ENCODE measurements around the gene CYFIP2.

Gene CYFIP2

DNA sequence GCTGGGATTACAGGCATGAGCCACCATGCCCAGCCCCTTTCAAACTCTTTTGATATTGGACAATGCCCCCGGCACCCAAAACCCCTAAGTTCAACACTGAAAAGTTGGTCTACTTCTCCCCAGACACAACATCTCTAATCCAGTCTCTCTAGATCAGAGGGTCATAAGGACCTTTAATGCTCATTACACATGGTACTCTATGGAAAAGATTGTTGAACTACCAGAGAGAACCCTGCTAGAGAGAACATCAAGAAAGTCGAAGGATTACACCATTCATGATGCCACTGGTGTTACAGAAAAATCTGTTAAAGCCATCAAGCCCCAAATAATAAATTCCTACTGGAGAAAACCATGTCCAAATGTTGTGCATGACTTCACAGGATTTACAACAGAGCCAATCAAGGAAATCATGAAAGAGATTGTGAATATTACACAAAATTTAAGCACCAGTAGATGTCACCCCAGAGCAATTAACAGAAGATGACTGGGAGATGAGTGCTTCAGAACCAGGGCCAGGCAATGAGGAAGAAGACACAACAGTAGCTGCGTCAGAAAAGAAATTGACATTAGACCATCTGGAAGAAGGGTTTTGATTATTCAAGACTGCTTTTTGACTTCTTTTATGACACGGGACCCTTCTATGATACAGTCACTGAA is 165.7 kb downstream of the CYFIP2 start:
- H3K4me3 Mint-ChIP-seq, result no peak overlapping the region

DNA sequence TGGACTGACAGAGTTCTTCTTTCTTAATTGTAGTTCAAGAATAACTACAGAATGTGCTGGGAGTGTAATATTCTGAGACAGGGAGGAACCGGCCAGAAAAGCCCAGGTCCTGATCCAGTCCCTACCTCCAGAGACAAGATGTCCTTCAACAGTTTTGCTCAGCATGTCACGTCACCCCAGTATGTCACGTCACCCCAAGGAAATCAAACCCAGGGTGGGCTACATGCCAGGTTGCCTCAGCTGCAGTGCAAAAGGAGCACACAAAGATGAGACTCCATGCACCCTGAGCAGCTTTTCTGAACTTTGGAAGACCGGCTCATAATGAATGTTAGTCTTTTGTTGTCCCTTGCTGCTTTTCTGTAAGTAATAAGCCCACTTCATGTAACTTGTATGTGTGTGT is 168.2 kb downstream of the CYFIP2 start:
- no peak overlapping the region for H3K27ac Mint-ChIP-seq
- H3K4me1 Mint-ChIP-seq, result no peaks in the 10 kb centered on the region
- no peaks in the 10 kb centered on the region for H3K36me3 Mint-ChIP-seq (ENCODE audit: low read depth)
- peaks cover 27% of the 10 kb centered on the region for H3K9me3 Mint-ChIP-seq
- no peak overlapping the region for H3K4me3 Mint-ChIP-seq
- no peaks in the 10 kb centered on the region for H3K27me3 Mint-ChIP-seq (ENCODE audit: low read depth)
- TF ChIP-seq, protein P1, sequence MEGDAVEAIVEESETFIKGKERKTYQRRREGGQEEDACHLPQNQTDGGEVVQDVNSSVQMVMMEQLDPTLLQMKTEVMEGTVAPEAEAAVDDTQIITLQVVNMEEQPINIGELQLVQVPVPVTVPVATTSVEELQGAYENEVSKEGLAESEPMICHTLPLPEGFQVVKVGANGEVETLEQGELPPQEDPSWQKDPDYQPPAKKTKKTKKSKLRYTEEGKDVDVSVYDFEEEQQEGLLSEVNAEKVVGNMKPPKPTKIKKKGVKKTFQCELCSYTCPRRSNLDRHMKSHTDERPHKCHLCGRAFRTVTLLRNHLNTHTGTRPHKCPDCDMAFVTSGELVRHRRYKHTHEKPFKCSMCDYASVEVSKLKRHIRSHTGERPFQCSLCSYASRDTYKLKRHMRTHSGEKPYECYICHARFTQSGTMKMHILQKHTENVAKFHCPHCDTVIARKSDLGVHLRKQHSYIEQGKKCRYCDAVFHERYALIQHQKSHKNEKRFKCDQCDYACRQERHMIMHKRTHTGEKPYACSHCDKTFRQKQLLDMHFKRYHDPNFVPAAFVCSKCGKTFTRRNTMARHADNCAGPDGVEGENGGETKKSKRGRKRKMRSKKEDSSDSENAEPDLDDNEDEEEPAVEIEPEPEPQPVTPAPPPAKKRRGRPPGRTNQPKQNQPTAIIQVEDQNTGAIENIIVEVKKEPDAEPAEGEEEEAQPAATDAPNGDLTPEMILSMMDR (IDR thresholded peaks at IDR 0.05; ENCODE audit: unreplicated experiment in 3 of 3), result no peak

More for the DNA sequence above, 165.7 kb downstream of the CYFIP2 start:
- H3K27me3 Mint-ChIP-seq (ENCODE audit: low read depth), result no peaks in the 10 kb centered on the region
- no peaks in the 10 kb centered on the region for H3K4me1 Mint-ChIP-seq
- no peak overlapping the region for H3K27ac Mint-ChIP-seq
- H3K9me3 Mint-ChIP-seq, result peaks cover 40% of the 10 kb centered on the region
- H3K36me3 Mint-ChIP-seq (ENCODE audit: low read depth), result no peaks in the 10 kb centered on the region
- TF ChIP-seq, protein P1 (IDR thresholded peaks at IDR 0.05; ENCODE audit: unreplicated experiment in 3 of 3), result peak; percentile 36 to 55 (median 37)

DNA sequence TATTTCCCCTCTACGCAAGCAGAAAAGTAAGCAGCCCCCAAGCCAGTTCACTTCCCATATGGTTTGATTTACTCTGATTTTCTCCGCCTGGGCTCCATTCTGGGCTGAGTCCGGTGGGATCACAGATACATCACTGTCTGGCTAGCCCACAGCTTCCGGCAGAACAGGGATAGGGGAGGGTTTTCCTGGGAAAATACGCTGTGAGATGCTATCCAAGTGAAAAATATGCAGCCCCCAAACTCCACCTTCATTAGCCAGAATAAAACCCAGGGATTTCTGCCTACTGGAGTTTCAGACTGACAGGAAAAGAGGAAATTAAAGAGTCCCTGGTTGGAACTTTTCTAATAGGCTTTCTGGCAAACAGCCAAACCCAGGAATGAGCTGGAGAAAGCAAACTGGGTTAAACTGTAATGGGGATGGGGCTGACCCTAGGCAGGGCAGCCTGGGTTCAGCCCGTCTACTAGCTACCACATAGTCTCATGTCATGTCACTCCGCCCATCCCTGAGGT is 177.2 kb downstream of the CYFIP2 start:
- Mint-ChIP-seq H3K27me3 (ENCODE audit: low read depth) (no peaks in the 10 kb centered on the region), H3K36me3 (ENCODE audit: low read depth) (peaks cover 7% of the 10 kb centered on the region), H3K4me3 (peak overlapping the region; percentile 32 to 66 (median 60)), H3K4me1 (peaks cover 21% of the 10 kb centered on the region), H3K9me3 (peaks cover 14% of the 10 kb centered on the region), H3K27ac (peak overlapping the region; percentile 90 to 97 (median 94))
- TF ChIP-seq, protein P1 (IDR thresholded peaks at IDR 0.05; ENCODE audit: unreplicated experiment in 3 of 3), result no peak

DNA sequence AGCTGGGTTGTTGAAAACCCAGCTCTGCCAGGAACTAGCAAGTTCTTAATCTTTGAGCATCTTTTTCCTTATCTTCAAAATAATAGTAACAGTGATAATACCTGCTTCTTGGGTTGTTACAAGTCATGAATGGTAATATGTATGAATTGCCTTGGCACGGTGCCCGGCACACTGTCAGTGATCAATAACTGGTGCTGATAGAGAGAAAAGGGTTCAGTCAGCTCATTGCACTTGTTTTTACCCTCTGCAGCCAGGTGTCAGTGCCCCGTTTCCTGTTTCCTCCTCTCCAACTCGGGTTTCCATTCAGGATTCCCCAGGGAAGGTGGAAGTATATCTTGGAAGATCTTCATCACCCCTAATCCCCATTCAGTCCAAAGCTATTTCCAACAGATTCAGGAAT is 178.3 kb downstream of the CYFIP2 start:
- no peaks in the 10 kb centered on the region for H3K27me3 Mint-ChIP-seq (ENCODE audit: low read depth)
- H3K27ac Mint-ChIP-seq, result peak overlapping the region; percentile 54 to 94 (median 90)
- peaks cover 31% of the 10 kb centered on the region for H3K4me1 Mint-ChIP-seq
- TF ChIP-seq, protein P1 (IDR thresholded peaks at IDR 0.05; ENCODE audit: unreplicated experiment in 3 of 3), result no peak
- no peak overlapping the region for H3K4me3 Mint-ChIP-seq
- H3K9me3 Mint-ChIP-seq, result peaks cover 11% of the 10 kb centered on the region
- peaks cover 7% of the 10 kb centered on the region for H3K36me3 Mint-ChIP-seq (ENCODE audit: low read depth)
